ENCODE measurements around the gene APC. TPM values are rescaled to one million over a fixed set of nuclear protein-coding genes. Genes with fewer than 3 reads are reported as not detected.

The APC gene
- polyA plus RNA-seq, 5 donors = 20.2 to 46.5 (median 44.9) TPM

Other genes with a start within 250 kb of the APC start
- gene SRP19, start 123.4 kb downstream of the APC start, polyA plus RNA-seq (ENCODE audit: insufficient read depth in 1 of 5, insufficient read length in 5 of 5, low replicate concordance in 1 of 5) = 10 to 100 TPM; 62.3 to 78.2 (median 75.0) TPM
- gene REEP5, start 184.3 kb downstream of the APC start, polyA plus RNA-seq (ENCODE audit: insufficient read depth in 1 of 5, insufficient read length in 5 of 5, low replicate concordance in 1 of 5) = 10 to 100 TPM; 66.5 to 83.6 (median 78.1) TPM
- gene DCP2, start 238.9 kb downstream of the APC start, polyA plus RNA-seq (ENCODE audit: insufficient read depth in 1 of 5, insufficient read length in 5 of 5, low replicate concordance in 1 of 5) = 10 to 100 TPM; 23.1 to 42.1 (median 32.4) TPM

Data from right lung (tissue), 5 donors.